Neural progenitor cell (in vitro differentiated cells): ENCODE measurements around the gene POLE.

ENCODE experiments used
- CTCF ChIP-seq: fragments of 200-600 bp; sonication (generic); IDR thresholded peaks from 2 replicates; pipeline ENCODE4 v1.5.1; 2017; ENCODE audit warnings: antibody characterized with exemption, mild to moderate bottlenecking
- EZH2 ChIP-seq: fragments of 200-600 bp; sonication (generic); IDR thresholded peaks from 2 replicates; pipeline ENCODE4 v1.6.1; 2017; ENCODE audit warnings: antibody characterized with exemption, mild to moderate bottlenecking, moderate library complexity
- EZH2phosphoT487 ChIP-seq: fragments of 200-600 bp; sonication (generic); IDR thresholded peaks from 2 replicates; pipeline ENCODE4 v1.6.1; 2017; ENCODE audit warnings: antibody characterized with exemption

DNA sequence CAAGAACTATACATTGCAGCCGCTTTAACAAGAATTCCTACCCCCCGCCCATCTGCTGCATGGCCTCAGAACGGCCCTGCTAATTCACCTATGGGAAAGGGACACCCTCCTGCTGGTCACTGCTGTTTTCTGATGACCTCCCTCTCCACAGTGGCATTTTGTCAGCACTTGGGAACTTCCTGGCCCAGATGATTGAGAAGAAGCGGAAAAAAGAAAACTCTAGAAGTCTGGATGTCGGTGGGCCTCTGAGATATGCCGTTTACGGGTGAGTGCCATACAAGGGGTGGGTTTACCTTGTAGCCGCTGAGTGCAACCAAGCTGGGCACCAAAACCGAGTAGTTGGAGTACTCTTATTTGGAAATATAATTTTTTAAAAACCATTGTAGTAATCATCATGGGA is 3.0 kb upstream of the POLE start:
- no peak for TF ChIP-seq CTCF
- TF ChIP-seq EZH2 = no peak
- TF ChIP-seq EZH2phosphoT487 = no peak
